Panc1 (cell line): ENCODE data around the gene MAPK4. TPM values are rescaled to one million over a fixed set of nuclear protein-coding genes. Genes with fewer than 3 reads are reported as not detected.
"Not testable (repeated sequence)": the region's sequence is repeated elsewhere in the genome, so short reads cannot be mapped to it uniquely, and the experiment has no call there.

ENCODE experiments used
- ATAC-seq: fragments of 200-7000 bp; cut with Tn5 transposase; 2 replicates; pipeline ENCODE4 v1.9.1; 2020; ENCODE audit warnings: mild to moderate bottlenecking, moderate library complexity
- BruUV-seq: library from RNA; stranded (reverse); fragments of 400-500 nt; replicated peaks from 2 replicates; lab custom pipeline; 2021; lab: Mats Ljungman, UMichigan
- CTCF ChIA-PET: fragments of 300-600 bp; sonication (Branson Sonifier 250); formaldehyde crosslinking; loops from one replicate; lab custom pipeline; 2022; ENCODE audit warnings: antibody characterized with exemption; lab: Charles Lee
- POLR2A ChIA-PET: fragments of 300-600 bp; sonication (Branson Sonifier 250); formaldehyde crosslinking; loops from one replicate; lab custom pipeline; 2022; ENCODE audit warnings: antibody characterized with exemption; lab: Charles Lee
- DNase-seq: peaks from one replicate; pipeline ENCODE4 v3.0.0-alpha.2; 2010; ENCODE audit warnings: low read depth, low spot score
- H3K27ac ChIP-seq: 2 replicates; pipeline ENCODE4 v1.5.1; 2011; ENCODE audit warnings: mild to moderate bottlenecking, low read length, inconsistent platforms
- H3K27me3 ChIP-seq: fragments of 200-500 bp; sonication (Bioruptor generic); 2 replicates; pipeline ENCODE4 v1.6.0; 2014; ENCODE audit warnings: low read length, inconsistent platforms; ENCODE audit not compliant: control insufficient read depth, insufficient read depth
- H3K36me3 ChIP-seq: fragments of 200-500 bp; sonication (Bioruptor generic); 2 replicates; pipeline ENCODE4 v1.5.1; 2014; ENCODE audit warnings: inconsistent platforms, mild to moderate bottlenecking, low read length, moderate library complexity; ENCODE audit not compliant: control insufficient read depth, insufficient read depth
- H3K4me1 ChIP-seq: 2 replicates; pipeline ENCODE4 v1.5.1; 2011; ENCODE audit warnings: inconsistent platforms, mild to moderate bottlenecking, low read length, moderate library complexity; ENCODE audit not compliant: control insufficient read depth, insufficient read depth
- H3K4me3 ChIP-seq, 2 experiments: 2 replicates each; pipeline ENCODE4 v1.5.1; 2011 to 2012; ENCODE audit warnings: low read depth in 2 of 2, low read length in 2 of 2, mild to moderate bottlenecking in 2 of 2, inconsistent platforms in 1 of 2, moderate library complexity in 1 of 2
- H3K9me3 ChIP-seq: fragments of 200-500 bp; sonication (Bioruptor generic); 2 replicates; pipeline ENCODE4 v1.5.1; 2014; ENCODE audit warnings: low read depth, mild to moderate bottlenecking, inconsistent platforms, low read length, moderate library complexity; ENCODE audit not compliant: control insufficient read depth, insufficient read depth
- POLR2AphosphoS5 ChIP-seq: IDR thresholded peaks from 2 replicates; pipeline ENCODE4 v1.6.1; 2012; ENCODE audit warnings: mild to moderate bottlenecking, low read depth, low read length, moderate library complexity
- SIN3A ChIP-seq: IDR thresholded peaks from 2 replicates; pipeline ENCODE4 v1.6.1; 2012; ENCODE audit warnings: low read depth, mild to moderate bottlenecking, low read length, moderate library complexity, borderline replicate concordance; ENCODE audit not compliant: insufficient read depth
- TCF7L2 ChIP-seq: IDR thresholded peaks from 2 replicates; pipeline ENCODE4 v1.6.1; 2011; ENCODE audit warnings: mild to moderate bottlenecking, low read depth, low read length, inconsistent platforms
- in situ Hi-C: cut with HindIII; loops from 2 replicates; pipeline ENCODE4 v1.10.0; 2016; ENCODE audit warnings: low sequenced_read_pairs, low pct_unique_long_range_greater_than_20kb
- intact Hi-C: fragments of 100-400 bp; cut with micrococcal nuclease; formaldehyde crosslinking; loops from one replicate; pipeline ENCODE4 v1.10.0; 2022; ENCODE audit not compliant: unreplicated experiment
- total RNA-seq: library from RNA; stranded (reverse); gene quantifications from one replicate; pipeline ENCODE4 v1.2.1, GENCODE V29; 2021; ENCODE audit not compliant: unreplicated experiment
- TF ChIP-seq, protein P1 (sequence below): fragments of 450-650 bp; IDR thresholded peaks from 2 replicates; pipeline ENCODE4 v1.5.1; 2017; ENCODE audit warnings: mild to moderate bottlenecking
- TF ChIP-seq, protein P2 (sequence below), 2 experiments: IDR thresholded peaks; 2 replicates each; pipeline ENCODE4 v1.6.1; 2011 to 2012; ENCODE audit warnings: low read depth in 2 of 2, control low read depth in 1 of 2, low read length in 1 of 2, mild to moderate bottlenecking in 1 of 2, moderate library complexity in 1 of 2; ENCODE audit not compliant: insufficient read depth in 1 of 2

MAPK4 gene
- total RNA-seq, 1 experiment from 2014 or later = not detected

DNA sequence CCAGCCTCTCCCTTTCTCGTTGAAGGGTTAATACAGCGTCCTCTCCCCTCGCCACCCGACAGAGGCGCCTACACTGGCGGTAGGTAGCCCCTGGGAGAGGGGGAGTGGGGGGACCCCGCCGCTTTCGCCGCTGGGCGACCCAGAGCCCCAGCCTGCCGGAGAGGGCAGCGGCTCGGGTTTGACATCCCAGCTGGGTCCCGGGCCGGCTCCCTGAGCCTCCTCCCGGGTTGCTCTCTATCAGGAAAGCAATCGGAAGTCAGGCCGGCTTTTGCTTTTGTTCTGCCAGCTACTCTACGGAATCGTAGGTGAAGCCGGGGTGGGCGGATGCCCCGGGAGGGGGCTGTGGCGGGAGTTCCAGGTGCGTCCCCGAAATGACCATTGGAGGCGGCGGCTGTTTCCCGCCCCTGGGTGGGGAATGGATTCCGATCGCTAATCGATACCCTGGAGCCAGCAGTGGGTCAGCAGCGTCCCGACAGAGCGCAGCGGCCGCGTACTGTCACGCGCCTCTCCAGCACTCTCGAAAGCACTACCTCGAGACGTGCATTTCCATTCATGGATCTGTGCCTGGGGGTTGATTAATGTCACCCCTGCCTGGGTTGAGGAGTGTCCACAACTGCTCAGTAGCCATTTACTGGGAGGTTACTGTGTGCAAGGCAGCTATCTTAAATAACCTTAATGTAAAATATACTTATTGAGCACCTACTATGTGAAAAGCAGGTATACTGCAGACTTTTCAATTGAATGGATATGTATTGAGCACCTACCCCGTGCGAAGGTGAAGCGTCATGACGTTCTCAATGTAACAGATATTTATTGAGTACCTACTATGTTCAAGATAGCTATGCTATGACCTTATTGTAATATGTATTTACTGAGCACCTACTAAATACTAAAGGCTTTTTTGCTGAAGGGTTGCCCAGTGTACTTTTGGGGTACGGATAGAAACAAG, 1.1 kb downstream of the MAPK4 start:
- CTCF ChIA-PET = no interaction called here
- in situ Hi-C loops (no loop called here), intact Hi-C loops (no loop called here)
- no peaks in the 10 kb centered on the region for H3K36me3 ChIP-seq
- peak; percentile 44; the same call in 1 of the 2 replicates for ATAC-seq
- H3K27ac ChIP-seq = no peak overlapping the region
- no TSS peak for BruUV-seq
- POLR2A ChIA-PET = interaction anchor here (0.6 kb wide), 2 partner anchors 15 to 131 kb away, joined by 3 read pairs; no protein-coding TSS in a partner anchor
- TF ChIP-seq, protein P1, sequence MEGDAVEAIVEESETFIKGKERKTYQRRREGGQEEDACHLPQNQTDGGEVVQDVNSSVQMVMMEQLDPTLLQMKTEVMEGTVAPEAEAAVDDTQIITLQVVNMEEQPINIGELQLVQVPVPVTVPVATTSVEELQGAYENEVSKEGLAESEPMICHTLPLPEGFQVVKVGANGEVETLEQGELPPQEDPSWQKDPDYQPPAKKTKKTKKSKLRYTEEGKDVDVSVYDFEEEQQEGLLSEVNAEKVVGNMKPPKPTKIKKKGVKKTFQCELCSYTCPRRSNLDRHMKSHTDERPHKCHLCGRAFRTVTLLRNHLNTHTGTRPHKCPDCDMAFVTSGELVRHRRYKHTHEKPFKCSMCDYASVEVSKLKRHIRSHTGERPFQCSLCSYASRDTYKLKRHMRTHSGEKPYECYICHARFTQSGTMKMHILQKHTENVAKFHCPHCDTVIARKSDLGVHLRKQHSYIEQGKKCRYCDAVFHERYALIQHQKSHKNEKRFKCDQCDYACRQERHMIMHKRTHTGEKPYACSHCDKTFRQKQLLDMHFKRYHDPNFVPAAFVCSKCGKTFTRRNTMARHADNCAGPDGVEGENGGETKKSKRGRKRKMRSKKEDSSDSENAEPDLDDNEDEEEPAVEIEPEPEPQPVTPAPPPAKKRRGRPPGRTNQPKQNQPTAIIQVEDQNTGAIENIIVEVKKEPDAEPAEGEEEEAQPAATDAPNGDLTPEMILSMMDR = no peak
- no peak for TF ChIP-seq SIN3A
- peaks cover 12% of the 10 kb centered on the region for H3K27me3 ChIP-seq
- DNase-seq = no peak
- H3K4me3 ChIP-seq = peak overlapping the region; percentile 32 to 35
- no peaks in the 10 kb centered on the region for H3K9me3 ChIP-seq
- H3K4me1 ChIP-seq = no peaks in the 10 kb centered on the region

DNA sequence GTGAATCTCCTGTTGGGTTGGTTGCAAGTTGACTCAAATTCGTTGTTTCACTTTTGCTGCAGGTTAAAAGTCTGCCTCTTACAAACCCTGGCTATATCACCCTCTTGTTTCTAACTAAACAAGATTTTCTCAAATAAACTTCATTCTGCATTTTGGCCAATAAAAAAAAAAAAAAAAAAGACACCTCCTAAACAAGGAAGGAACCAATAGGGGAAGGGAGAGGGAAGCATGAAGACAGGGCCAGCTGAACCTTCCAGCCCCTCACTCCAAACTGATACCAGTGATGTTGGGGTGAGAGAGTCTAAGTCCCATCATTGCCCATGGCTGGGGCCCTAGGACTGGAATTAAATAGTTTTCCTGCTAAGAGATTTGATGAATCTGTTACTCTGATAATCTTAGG, 2.4 kb downstream of the MAPK4 start:
- BruUV-seq, intact Hi-C loops, CTCF ChIA-PET, DNase-seq, in situ Hi-C loops, H3K9me3 ChIP-seq, H3K36me3 ChIP-seq, H3K27ac ChIP-seq, H3K4me1 ChIP-seq, POLR2A ChIA-PET, H3K4me3 ChIP-seq, ATAC-seq: not testable (repeated sequence)
- peaks cover 12% of the 10 kb centered on the region for H3K27me3 ChIP-seq

DNA sequence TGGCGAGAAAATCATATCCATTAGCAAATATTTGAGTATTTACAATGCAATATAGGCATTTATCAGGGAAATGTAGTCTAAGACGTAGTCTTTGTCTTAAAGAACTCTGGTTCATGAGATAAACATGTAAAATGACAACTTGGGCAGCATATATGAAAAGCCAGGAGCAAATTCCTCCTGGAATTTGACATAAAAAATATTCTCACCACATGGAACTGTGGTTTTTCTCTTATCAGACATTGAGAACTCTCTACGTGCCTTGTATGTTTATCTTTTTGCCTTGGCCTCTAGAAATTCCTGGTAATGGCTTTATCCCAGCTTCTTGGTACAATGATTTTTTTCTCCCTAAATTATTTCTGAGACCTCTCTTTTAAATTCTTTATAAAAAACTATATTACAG, 2.8 kb downstream of the MAPK4 start:
- Histone ChIP-seq H3K9me3 (no peaks in the 10 kb centered on the region), H3K27me3 (peaks cover 12% of the 10 kb centered on the region), H3K4me1 (no peaks in the 10 kb centered on the region), H3K27ac (no peak overlapping the region), H3K36me3 (no peaks in the 10 kb centered on the region), H3K4me3 (no peak overlapping the region)
- in situ Hi-C loops = no loop called here
- no peak for DNase-seq
- ATAC-seq = no peak
- no TSS peak for BruUV-seq
- POLR2A ChIA-PET = no interaction called here
- intact Hi-C loops = no loop called here
- TF ChIP-seq, protein P1 = no peak
- TF ChIP-seq, protein P2, sequence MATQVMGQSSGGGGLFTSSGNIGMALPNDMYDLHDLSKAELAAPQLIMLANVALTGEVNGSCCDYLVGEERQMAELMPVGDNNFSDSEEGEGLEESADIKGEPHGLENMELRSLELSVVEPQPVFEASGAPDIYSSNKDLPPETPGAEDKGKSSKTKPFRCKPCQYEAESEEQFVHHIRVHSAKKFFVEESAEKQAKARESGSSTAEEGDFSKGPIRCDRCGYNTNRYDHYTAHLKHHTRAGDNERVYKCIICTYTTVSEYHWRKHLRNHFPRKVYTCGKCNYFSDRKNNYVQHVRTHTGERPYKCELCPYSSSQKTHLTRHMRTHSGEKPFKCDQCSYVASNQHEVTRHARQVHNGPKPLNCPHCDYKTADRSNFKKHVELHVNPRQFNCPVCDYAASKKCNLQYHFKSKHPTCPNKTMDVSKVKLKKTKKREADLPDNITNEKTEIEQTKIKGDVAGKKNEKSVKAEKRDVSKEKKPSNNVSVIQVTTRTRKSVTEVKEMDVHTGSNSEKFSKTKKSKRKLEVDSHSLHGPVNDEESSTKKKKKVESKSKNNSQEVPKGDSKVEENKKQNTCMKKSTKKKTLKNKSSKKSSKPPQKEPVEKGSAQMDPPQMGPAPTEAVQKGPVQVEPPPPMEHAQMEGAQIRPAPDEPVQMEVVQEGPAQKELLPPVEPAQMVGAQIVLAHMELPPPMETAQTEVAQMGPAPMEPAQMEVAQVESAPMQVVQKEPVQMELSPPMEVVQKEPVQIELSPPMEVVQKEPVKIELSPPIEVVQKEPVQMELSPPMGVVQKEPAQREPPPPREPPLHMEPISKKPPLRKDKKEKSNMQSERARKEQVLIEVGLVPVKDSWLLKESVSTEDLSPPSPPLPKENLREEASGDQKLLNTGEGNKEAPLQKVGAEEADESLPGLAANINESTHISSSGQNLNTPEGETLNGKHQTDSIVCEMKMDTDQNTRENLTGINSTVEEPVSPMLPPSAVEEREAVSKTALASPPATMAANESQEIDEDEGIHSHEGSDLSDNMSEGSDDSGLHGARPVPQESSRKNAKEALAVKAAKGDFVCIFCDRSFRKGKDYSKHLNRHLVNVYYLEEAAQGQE (IDR thresholded peaks at IDR 0.05; ENCODE audit: insufficient read depth in 1 of 2, low read depth in 2 of 2, low read length in 1 of 2) = no peak
- TF ChIP-seq TCF7L2 (no peak), POLR2AphosphoS5 (no peak), SIN3A (no peak)
- CTCF ChIA-PET = no interaction called here
